NT2/D1 (cell line): ENCODE measurements around the gene SCARB1.
"Not testable (repeated sequence)": the region's sequence is repeated elsewhere in the genome, so short reads cannot be mapped to it uniquely, and the experiment has no call there.

Experiments
- DNase-seq: peaks from one replicate; pipeline ENCODE4 v3.0.0-alpha.2; 2011; ENCODE audit warnings: low read depth, low spot score
- H3K27me3 ChIP-seq: 2 replicates; pipeline ENCODE4 v1.6.0; 2011; ENCODE audit warnings: mild to moderate bottlenecking; ENCODE audit not compliant: insufficient read length, insufficient read depth
- H3K36me3 ChIP-seq: 2 replicates; pipeline ENCODE4 v1.6.1; 2011; ENCODE audit warnings: mild to moderate bottlenecking, low read length, mixed read lengths; ENCODE audit not compliant: insufficient read depth, insufficient read length
- H3K4me1 ChIP-seq: 2 replicates; pipeline ENCODE4 v1.5.1; 2011; ENCODE audit not compliant: insufficient read depth, insufficient read length
- H3K4me3 ChIP-seq: 2 replicates; pipeline ENCODE4 v1.5.1; 2011; ENCODE audit warnings: low read depth; ENCODE audit not compliant: insufficient read length
- H3K9ac ChIP-seq: 2 replicates; pipeline ENCODE4 v1.6.0; 2011; ENCODE audit warnings: low read depth; ENCODE audit not compliant: insufficient read length
- H3K9me3 ChIP-seq: 2 replicates; pipeline ENCODE4 v1.5.1; 2011; ENCODE audit warnings: mild to moderate bottlenecking, low read length; ENCODE audit not compliant: insufficient read depth
- SUZ12 ChIP-seq: IDR thresholded peaks from 2 replicates; pipeline ENCODE4 v1.6.1; 2011; ENCODE audit not compliant: insufficient read length, insufficient read depth; ENCODE audit errors: extremely low read depth
- YY1 ChIP-seq: IDR thresholded peaks from 2 replicates; pipeline ENCODE4 v1.6.1; 2011; ENCODE audit not compliant: insufficient read length, insufficient read depth
- ZNF274 ChIP-seq: IDR thresholded peaks from 2 replicates; pipeline ENCODE4 v1.6.1; 2011; ENCODE audit warnings: mild to moderate bottlenecking, low read depth, low read length

Gene SCARB1

DNA sequence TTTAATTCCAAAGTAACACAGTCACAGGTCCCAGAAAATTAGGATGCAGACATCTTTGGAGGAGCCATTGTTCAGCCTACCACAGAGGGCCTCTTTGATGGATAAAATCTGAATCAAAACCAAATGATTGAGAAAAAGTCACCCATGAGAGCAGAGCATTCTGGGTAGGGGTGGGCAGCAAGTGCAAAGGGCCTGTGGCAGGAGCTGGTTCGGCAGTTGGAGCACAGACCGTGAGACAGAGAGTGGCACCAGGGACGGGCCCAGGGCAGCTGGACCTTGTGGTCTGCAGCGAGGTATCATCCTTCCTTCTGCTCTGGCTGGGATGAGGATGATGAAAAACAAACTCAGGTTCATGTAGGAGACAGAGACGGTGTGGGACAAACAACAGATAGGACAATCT is 32.8 kb upstream of the SCARB1 start:
- TF ChIP-seq ZNF274 (no peak), YY1 (no peak), SUZ12 (no peak)
- Histone ChIP-seq H3K4me3 (no peak overlapping the region), H3K9me3 (peaks cover 5% of the 10 kb centered on the region; the same call in 1 of the 2 replicates), H3K27me3 (no peaks in the 10 kb centered on the region), H3K36me3 (no peaks in the 10 kb centered on the region), H3K4me1 (peaks cover 4% of the 10 kb centered on the region), H3K9ac (no peak overlapping the region)
- no peak for DNase-seq

DNA sequence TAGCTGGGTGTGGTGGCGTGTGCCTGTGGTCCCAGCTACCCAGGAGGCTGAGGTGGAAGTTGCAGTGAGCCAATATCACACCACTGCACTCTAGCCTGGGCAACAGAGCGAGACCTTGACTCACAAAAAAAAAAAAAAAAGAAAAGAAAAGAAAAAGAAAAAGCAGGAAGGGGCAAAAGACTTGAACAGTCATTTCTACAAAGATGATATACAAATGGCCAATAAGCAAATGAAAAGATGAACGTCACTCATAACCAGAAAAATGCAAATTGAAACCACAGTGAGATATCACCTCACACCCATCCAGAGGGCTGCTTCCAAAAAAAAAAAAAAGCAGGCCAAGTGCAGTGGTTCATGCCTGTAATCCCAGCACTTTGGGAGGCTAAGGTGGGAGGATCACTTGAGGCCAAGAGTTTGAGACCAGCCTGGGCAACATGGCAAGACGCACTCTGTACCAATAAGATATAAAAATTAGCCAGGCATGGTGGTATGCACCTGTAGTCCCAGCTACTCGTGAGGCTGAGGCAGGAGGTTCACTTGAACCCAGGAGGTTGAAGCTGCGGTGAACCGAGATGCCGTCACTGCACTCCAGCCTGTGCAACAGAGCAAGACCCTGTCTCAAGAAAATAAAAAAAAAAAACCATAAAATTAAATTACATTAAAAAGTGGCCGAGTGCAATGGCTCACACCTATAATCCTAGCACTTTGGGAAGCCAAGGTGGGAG is 30.3 kb upstream of the SCARB1 start:
- TF ChIP-seq ZNF274 (no peak), YY1 (no peak), SUZ12 (no peak)

DNA sequence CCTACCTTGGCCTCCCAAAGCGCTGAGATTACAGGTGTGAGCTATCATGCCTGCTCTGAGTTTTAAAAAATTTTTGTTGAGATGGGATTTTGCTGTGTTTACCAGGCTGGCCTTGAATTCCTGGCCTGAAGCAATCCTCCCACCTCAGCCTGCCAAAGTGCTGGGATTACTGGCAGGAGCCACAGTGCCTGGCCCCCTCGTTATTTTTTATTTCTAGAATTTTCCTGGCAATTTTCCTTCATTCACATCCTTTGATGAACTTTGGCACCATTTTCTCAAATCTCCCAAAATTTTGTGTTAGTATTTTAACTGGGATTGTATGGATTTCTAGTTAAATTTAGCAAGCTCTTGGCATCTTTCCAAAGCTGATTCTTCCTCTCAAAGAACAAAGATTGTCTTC is 24.6 kb upstream of the SCARB1 start:
- no peaks in the 10 kb centered on the region for H3K27me3 ChIP-seq
- H3K4me3 ChIP-seq = no peak overlapping the region
- TF ChIP-seq YY1 = no peak
- no peak for TF ChIP-seq ZNF274
- TF ChIP-seq SUZ12 = no peak
- no peak for DNase-seq
- no peaks in the 10 kb centered on the region for H3K9me3 ChIP-seq
- peaks cover 4% of the 10 kb centered on the region for H3K4me1 ChIP-seq
- no peaks in the 10 kb centered on the region for H3K36me3 ChIP-seq
- no peak overlapping the region for H3K9ac ChIP-seq

More for the DNA sequence above, 30.3 kb upstream of the SCARB1 start:
- Histone ChIP-seq H3K4me3 (no peak overlapping the region), H3K27me3 (no peaks in the 10 kb centered on the region), H3K4me1 (peaks cover 4% of the 10 kb centered on the region), H3K36me3 (no peaks in the 10 kb centered on the region), H3K9me3 (peaks cover 5% of the 10 kb centered on the region; the same call in 1 of the 2 replicates), H3K9ac (no peak overlapping the region)
- no peak for DNase-seq

DNA sequence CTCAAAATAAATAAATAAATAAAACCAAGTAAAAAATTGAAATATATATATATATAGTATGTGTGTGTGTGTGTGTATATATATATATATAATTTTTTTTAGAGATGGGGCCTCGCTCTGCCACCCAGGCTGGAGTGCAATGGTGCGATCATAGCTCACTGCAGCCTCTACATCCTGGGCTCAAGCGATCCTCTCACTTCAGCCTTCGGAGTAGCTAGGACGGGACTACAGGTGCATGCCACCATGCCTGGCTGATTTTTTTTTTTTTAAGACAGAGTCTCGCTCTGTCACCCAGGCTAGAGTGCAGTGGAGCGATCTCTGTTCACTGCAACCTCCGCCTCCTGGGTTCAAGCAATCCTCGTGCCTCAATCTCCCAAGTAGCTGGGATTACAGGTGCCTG is 24.1 kb upstream of the SCARB1 start:
- H3K9me3 ChIP-seq, H3K9ac ChIP-seq: not testable (repeated sequence)

DNA sequence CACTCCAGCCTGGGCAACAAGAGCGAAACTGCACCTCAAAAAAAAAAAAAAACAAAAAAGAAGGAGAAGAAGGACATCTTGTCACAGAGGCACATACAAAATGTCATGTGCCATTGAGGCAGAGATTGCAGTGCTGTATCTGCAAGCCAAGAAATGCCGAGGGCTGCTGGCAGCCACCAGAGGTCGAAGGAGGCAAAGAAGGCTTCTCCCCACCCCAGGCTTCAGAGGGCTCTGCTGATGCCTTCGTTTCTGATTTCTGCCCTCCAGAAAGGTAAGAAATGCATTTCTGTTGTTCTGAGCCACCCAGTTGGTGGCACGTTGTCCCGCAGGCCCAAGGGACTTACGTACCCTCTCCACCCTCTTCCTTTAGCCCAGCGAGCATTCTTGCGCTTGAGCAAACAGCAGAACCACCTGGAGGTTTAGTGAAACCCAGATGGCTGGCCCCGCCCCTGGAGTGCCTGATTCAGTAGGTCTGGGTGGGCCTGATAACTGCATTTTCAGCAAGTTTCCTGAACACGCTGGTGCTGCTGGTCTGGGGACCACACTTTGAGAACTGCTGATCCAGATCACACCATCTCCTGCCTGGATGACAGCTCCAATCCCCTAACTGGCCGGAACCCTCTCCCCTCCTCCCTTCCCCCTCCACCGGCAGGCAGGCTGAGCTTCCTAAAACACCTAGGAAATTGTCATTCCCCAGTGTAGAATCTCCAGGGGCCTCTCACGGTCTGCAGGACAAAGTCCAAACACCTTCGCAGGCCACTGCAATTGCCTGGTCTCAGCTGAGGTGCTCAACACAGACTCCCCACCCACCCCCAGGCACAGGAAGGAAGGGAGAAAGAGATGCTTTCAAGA is 21.1 kb upstream of the SCARB1 start:
- peaks cover 7% of the 10 kb centered on the region for H3K4me1 ChIP-seq
- no peaks in the 10 kb centered on the region for H3K27me3 ChIP-seq
- H3K36me3 ChIP-seq = no peaks in the 10 kb centered on the region
- H3K9ac ChIP-seq = peak overlapping the region; percentile 32
- no peak for DNase-seq
- no peaks in the 10 kb centered on the region for H3K9me3 ChIP-seq
- TF ChIP-seq YY1 (no peak), ZNF274 (no peak), SUZ12 (no peak)
- no peak overlapping the region for H3K4me3 ChIP-seq

More for the DNA sequence above, 24.1 kb upstream of the SCARB1 start:
- H3K27me3 ChIP-seq, H3K36me3 ChIP-seq, H3K4me3 ChIP-seq, DNase-seq, H3K4me1 ChIP-seq: not testable (repeated sequence)

DNA sequence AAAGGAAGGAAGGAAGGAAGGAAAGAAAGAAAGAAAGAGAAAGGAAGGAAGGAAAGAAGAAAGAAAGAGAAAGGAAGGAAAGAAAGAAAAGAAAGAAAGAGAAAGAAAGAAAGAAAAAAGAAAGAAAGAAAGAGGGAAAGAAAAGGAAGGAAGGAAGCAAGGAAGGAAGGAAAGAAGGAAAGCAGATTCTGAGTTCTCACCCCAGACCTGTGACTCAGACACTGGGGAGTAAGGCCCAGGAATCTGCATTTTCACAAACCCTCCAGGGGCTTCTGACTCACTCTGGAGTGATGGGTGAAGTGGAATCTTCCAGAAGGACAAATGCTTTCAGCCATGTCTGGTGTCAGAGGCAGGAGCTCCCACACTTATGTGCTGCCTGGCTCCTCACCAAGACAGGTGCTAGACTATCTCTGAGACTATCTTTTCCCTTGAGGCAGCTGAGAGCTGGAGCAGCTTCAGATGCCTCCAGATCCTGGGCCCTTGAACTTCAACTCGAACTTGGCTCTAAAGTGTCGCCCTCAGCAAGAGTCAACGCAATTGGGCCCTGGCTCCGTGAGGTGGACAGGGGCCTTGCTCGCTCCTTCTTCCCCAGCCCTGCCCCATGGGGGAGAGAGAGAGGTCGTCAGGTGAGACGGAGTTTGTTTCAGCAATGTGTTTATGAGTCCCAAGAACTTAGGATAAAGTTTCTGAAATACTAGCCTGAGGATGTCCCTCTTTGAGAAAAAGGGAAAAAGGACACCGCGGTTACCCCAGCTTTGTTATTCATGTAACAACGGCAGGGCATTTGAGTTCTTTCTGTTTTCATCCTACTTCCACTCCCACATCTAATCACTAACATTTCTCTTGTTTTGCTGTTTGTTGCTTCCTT is 19.8 kb upstream of the SCARB1 start:
- H3K4me1 ChIP-seq = peaks cover 7% of the 10 kb centered on the region
- no peaks in the 10 kb centered on the region for H3K9me3 ChIP-seq
- no peaks in the 10 kb centered on the region for H3K27me3 ChIP-seq
- DNase-seq = no peak
- no peak overlapping the region for H3K4me3 ChIP-seq
- no peaks in the 10 kb centered on the region for H3K36me3 ChIP-seq
- TF ChIP-seq YY1 (no peak), SUZ12 (no peak), ZNF274 (no peak)
- no peak overlapping the region for H3K9ac ChIP-seq
